Adrenal gland (tissue), 12 donors: Measurements from ENCODE around the gene POLE. TPM values are rescaled to one million over a fixed set of nuclear protein-coding genes. Genes with fewer than 3 reads are reported as not detected.

Experiments used
- DNase-seq, 7 donors: peaks; one replicate each; pipeline ENCODE4 v3.0.0-alpha.2; 2019 to 2020
- H3K27ac ChIP-seq, 5 donors: fragments of 200-600 bp; sonication (generic) in 4 of 5; 1 replicate in 3 of 5; 2 replicates in 2 of 5; pipeline versions ENCODE4 v1.5.1 to v1.8.0; 2016 to 2020; ENCODE audit warnings: mild to moderate bottlenecking in 1 of 5
- H3K27me3 ChIP-seq: fragments of 200-600 bp; 2 replicates; pipeline ENCODE4 v1.8.0; 2021
- H3K36me3 ChIP-seq, 2 donors: fragments of 200-600 bp; replicated peaks in 1 of 2; 1 replicate in 1 of 2; 2 replicates in 1 of 2; pipeline versions ENCODE4 v1.5.1 to v1.8.0; 2018 to 2022
- H3K4me1 ChIP-seq, 2 donors: fragments of 200-600 bp; replicated peaks in 1 of 2; 1 replicate in 1 of 2; 2 replicates in 1 of 2; pipeline versions ENCODE4 v1.5.1 to v1.8.0; 2018 to 2021
- H3K4me3 ChIP-seq, 4 donors: fragments of 200-600 bp; sonication (generic) in 3 of 4; one replicate each; pipeline ENCODE4 v1.5.1; 2016 to 2018
- H3K9me3 ChIP-seq, 3 donors: fragments of 200-600 bp; sonication (generic) in 1 of 3; replicated peaks in 1 of 3; 1 replicate in 2 of 3; 2 replicates in 1 of 3; pipeline versions ENCODE4 v1.5.1 to v1.8.0; 2016 to 2021
- POLR2A ChIP-seq, 2 donors: fragments of 450-650 bp; IDR thresholded peaks; one replicate each; pipeline ENCODE4 v1.6.1; 2017; ENCODE audit warnings: antibody characterized with exemption in 2 of 2, mild to moderate bottlenecking in 2 of 2, moderate library complexity in 1 of 2
- WGBS, 4 donors: extraction: QIAGEN DNeasy Blood & Tissue Kit in 2 of 4; methylation state at CpG; one replicate each; pipeline versions ENCODE4 v1.1.5 to v1.1.7; 2013 to 2017; 5-methylcytosine and 5-hydroxymethylcytosine counted together
- intact Hi-C, 2 donors: fragments of 100-400 bp; cut with DNase I; formaldehyde crosslinking; loops; one replicate each; pipeline versions ENCODE4 v1.14.1 to v1.15.0; 2022 to 2023
- polyA plus RNA-seq, 3 donors: library from polyadenylated mRNA; stranded (reverse); fragments of 200-250 nt in 2 of 3; fragments of 350-450 nt in 1 of 3; fragmentation: Illumina TruSeq in 1 of 3; extraction: RNeasy Lipid Tissue Mini Kit (QIAGEN cat#74804) in 1 of 3; gene quantifications; one replicate each; pipeline ENCODE4 v1.2.3, GENCODE V29; 2013 to 2014
- total RNA-seq, 9 donors: library from RNA; depleted of rRNA in 4 of 9; stranded (reverse); fragments of >200 nt in 4 of 9; fragments of 120-200 nt in 1 of 9; fragmentation: NEBNext Ultra II Directional in 1 of 9; extraction: Animal tissue kit (Norgen Biotek cat#: 25700) in 1 of 9; gene quantifications; one replicate each; pipeline versions ENCODE4 v1.1.0 to v1.2.4, GENCODE V29; 2013 to 2023
- TF ChIP-seq, protein P1 (sequence below), 6 experiments: fragments of 450-650 bp in 4 of 6; fragments of 200-600 bp in 2 of 6; sonication (generic) in 1 of 6; IDR thresholded peaks; 1 replicate in 5 of 6; 2 replicates in 1 of 6; pipeline versions ENCODE4 v1.5.1 to v1.8.0; 2016 to 2021; ENCODE audit warnings: antibody characterized with exemption in 6 of 6, mild to moderate bottlenecking in 2 of 6, moderate library complexity in 1 of 6
- donor health status: healthy with polysubstance abuse.
- donor health status: Bipolar disorder and iron deficiency.
- donor health status: DM: yes; HTN: yes; CAD: no.
- donor health status: DM: no; HTN: no; CAD: no.
- donor health status: DM: no; HTN: no; CAD: no.
- donor health status: DM: yes; HTN: yes; CAD: no.

The POLE gene
- total and polyA plus RNA-seq, 12 donors: 4.0 to 43.2 (median 16.1) TPM

DNA sequence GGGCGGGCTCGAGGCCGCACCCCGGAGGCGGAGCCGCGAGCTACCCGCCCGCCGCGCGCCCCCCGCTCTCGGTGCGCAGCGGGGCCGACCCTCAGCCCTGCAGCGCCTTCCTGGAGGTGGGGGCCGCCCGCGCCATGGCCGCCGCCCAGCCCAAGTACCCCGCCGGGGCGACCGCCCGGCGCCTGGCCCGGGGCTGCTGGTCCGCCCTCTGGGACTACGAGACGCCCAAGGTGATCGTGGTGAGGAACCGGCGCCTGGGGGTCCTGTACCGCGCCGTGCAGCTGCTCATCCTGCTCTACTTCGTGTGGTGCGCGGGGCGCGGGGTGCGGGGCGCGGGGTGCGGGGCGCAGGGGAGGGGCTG, 68.5 kb downstream of the POLE start, which contains the start of gene P2RX2:
Gene P2RX2, plus strand, starts transcription at position 94 of the 361 bp plus-strand sequence. Its CDS starts 41 bp downstream, at position 135.
- TF ChIP-seq POLR2A (IDR thresholded peaks at IDR 0.05): no peak
- TF ChIP-seq, protein P1, sequence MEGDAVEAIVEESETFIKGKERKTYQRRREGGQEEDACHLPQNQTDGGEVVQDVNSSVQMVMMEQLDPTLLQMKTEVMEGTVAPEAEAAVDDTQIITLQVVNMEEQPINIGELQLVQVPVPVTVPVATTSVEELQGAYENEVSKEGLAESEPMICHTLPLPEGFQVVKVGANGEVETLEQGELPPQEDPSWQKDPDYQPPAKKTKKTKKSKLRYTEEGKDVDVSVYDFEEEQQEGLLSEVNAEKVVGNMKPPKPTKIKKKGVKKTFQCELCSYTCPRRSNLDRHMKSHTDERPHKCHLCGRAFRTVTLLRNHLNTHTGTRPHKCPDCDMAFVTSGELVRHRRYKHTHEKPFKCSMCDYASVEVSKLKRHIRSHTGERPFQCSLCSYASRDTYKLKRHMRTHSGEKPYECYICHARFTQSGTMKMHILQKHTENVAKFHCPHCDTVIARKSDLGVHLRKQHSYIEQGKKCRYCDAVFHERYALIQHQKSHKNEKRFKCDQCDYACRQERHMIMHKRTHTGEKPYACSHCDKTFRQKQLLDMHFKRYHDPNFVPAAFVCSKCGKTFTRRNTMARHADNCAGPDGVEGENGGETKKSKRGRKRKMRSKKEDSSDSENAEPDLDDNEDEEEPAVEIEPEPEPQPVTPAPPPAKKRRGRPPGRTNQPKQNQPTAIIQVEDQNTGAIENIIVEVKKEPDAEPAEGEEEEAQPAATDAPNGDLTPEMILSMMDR (IDR thresholded peaks at IDR 0.05): no peak
- Histone ChIP-seq H3K4me1 (peaks cover 0 to 8% of the 10 kb centered on the region in 2 donors), H3K4me3 (no peak within 1 kb of the TSS), H3K36me3 (no peaks in the 10 kb centered on the region), H3K27me3 (peaks cover 46% of the 10 kb centered on the region), H3K9me3 (no peaks in the 10 kb centered on the region), H3K27ac (no peak within 1 kb of the TSS)
- 4 to 9% methylated on average over 19 to 49 of the region's 49 CpGs; no CpG with 5 or more reads in 2 of the 4 donors for whole genome bisulfite sequencing, 4 donors
- intact Hi-C loops: loop anchor here (10.0 kb wide), 2 partner anchors 204 to 464 kb away; no protein-coding TSS in a partner anchor
- no peak for DNase-seq

DNA sequence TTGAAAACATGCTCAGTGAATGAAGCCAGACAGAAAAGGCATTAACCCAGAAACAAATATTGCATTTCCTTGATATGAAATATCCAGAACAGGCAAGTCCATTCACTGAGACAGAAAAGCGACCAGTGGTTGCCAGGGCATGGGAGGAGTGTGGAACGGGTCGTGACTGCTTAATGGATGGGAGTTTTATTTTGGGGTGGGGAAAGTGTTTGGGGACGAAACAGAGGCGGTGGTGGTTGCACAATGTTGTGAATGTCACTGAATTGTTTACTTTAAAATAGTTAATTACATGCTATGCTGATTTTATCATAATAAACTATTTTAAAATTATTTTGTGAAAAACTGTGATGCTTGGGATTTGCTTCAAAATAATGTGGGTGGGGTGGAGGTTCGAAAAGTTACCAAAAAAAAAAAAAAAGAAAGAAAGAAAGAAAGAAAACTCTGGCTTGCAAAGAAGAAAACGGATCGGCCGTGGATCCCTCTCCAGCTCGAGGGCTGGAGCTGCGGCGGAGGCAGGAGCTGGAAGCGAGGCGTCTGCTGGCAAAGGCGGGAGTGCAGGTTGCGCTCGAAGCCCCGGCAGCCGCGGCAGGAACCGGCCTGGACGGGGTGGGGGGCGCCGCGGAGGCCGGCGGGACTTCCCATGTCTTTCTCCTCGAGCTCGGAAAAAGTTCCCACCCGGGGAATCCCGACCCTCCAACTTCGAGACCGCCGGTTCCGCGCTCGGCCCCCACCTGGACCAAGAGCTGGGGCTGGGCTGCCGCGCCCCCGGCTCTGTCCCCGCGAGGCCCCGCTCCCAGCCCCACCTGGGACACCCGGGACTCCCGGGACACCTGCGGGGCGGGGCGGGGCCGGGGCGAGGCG, 69.1 kb downstream of the POLE start:
- no peaks in the 10 kb centered on the region for H3K36me3 ChIP-seq
- H3K27ac ChIP-seq: no peak overlapping the region
- WGBS, 4 donors: 6 to 18% (median 12%) methylated on average over 20 to 51 of the region's 51 CpGs
- H3K4me3 ChIP-seq: no peak overlapping the region
- peaks cover 46% of the 10 kb centered on the region for H3K27me3 ChIP-seq
- intact Hi-C loops: loop anchor here (10.0 kb wide), 2 partner anchors 203 to 463 kb away; no protein-coding TSS in a partner anchor
- H3K4me1 ChIP-seq: peaks cover 0 to 8% of the 10 kb centered on the region in 2 donors
- TF ChIP-seq, protein P1 (IDR thresholded peaks at IDR 0.05): no peak
- no peak for TF ChIP-seq POLR2A (IDR thresholded peaks at IDR 0.05)
- no peaks in the 10 kb centered on the region for H3K9me3 ChIP-seq
- no peak for DNase-seq

DNA sequence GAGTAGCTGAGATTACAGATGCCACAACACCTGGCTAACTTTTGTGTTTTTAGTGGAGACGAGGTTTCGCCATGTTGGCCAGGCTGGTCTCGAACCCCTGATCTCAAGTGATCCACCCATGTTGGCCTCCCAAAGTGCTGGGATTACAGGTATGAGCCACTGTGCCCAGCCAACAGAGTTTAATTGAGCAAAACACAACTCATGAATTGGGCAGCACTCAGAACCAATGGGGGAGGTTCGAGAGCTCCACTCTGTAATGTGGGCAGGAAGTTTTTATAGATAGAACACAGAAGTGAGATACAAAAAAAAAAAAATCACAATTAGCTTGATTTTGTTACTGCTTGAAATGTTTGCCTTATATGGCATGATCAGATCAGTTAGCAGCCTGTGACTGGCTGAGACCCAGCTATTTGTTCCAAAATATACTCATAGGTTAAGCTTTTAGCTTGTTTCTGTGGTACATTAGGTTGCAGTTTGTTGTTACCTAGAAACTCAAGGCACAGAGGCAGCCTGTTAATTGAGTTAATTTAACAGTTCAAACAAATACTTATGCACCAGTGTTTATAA, 69.9 kb downstream of the POLE start:
- H3K4me3 ChIP-seq: no peak overlapping the region
- DNase-seq: no peak
- no peak for TF ChIP-seq POLR2A (IDR thresholded peaks at IDR 0.05)
- TF ChIP-seq, protein P1 (IDR thresholded peaks at IDR 0.05): no peak
- H3K9me3 ChIP-seq: no peaks in the 10 kb centered on the region
- intact Hi-C loops: loop anchor here (10.0 kb wide), 2 partner anchors 202 to 462 kb away; no protein-coding TSS in a partner anchor
- no peaks in the 10 kb centered on the region for H3K36me3 ChIP-seq
- no peak overlapping the region for H3K27ac ChIP-seq
- WGBS, 4 donors: 80 to 97% (median 86%) methylated on average over 4 of the region's 4 CpGs
- H3K27me3 ChIP-seq: peaks cover 46% of the 10 kb centered on the region
- peaks cover 0 to 3% of the 10 kb centered on the region in 2 donors for H3K4me1 ChIP-seq

DNA sequence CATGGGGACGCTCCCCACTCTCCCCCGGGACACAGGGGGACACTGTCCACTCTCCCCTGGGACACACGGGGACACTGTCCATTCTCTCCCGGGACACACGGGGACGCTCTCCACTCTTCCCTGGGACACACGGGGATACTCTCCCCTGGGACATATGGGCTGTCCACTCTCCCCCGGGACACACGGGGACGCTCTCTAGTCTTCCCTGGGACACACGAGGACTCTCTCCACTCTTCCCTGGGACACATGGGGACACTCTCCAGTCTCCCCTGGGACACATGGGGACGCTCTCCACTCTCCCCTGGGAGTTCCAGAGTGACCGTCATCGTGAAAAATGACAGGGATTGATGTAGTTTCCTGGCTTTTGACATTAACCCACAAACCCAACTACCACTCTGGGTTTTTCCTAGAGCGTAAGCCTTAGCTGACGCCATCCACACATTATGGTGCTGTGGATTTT, 71.5 kb downstream of the POLE start:
- Histone ChIP-seq H3K36me3 (no peaks in the 10 kb centered on the region), H3K9me3 (no peaks in the 10 kb centered on the region), H3K4me1 (peaks cover 0 to 3% of the 10 kb centered on the region in 2 donors), H3K27me3 (peaks cover 47% of the 10 kb centered on the region), H3K4me3 (no peak overlapping the region), H3K27ac (no peak overlapping the region)
- intact Hi-C loops: loop anchor here (10.0 kb wide), 2 partner anchors 201 to 461 kb away; no protein-coding TSS in a partner anchor
- 69 to 83% (median 76%) methylated on average over 16 of the region's 16 CpGs for whole genome bisulfite sequencing, 4 donors
- TF ChIP-seq POLR2A (IDR thresholded peaks at IDR 0.05): no peak
- TF ChIP-seq, protein P1 (IDR thresholded peaks at IDR 0.05): no peak
- no peak for DNase-seq
